Measurements from ENCODE around the gene WSCD2.
A peak's percentile ranks its signal among the peaks of the same experiment; 100 is the strongest.
"Not testable (repeated sequence)": the region's sequence is repeated elsewhere in the genome, so short reads cannot be mapped to it uniquely, and the experiment has no call there.

Gene WSCD2

GRCh38 chr12:108199106-108199505 lies 70.0 kb downstream of the WSCD2 start:
- no peak for DNase-seq

- DNase-seq = no peak
These were observed 72.7 kb downstream of the WSCD2 start for GRCh38 chr12:108201808-108202207.

GRCh38 chr12:108204117-108204987 lies 75.3 kb downstream of the WSCD2 start:
- DNase-seq = no peak

- no peak for DNase-seq
These were observed 76.8 kb downstream of the WSCD2 start for GRCh38 chr12:108205864-108206263.

- no peak for DNase-seq
These were observed 79.0 kb downstream of the WSCD2 start for GRCh38 chr12:108207791-108208730.

- no peak for DNase-seq
These were observed 80.9 kb downstream of the WSCD2 start for GRCh38 chr12:108210001-108210400.

- DNase-seq = no peak
These were observed 82.1 kb downstream of the WSCD2 start for GRCh38 chr12:108211157-108211556.

- no peak for DNase-seq
These were observed 84.9 kb downstream of the WSCD2 start for GRCh38 chr12:108213871-108214445.

GRCh38 chr12:108214486-108214885 lies 85.4 kb downstream of the WSCD2 start:
- peak; percentile 53 for DNase-seq

GRCh38 chr12:108215458-108215857 lies 86.4 kb downstream of the WSCD2 start:
- DNase-seq = no peak

- DNase-seq = no peak
These were observed 89.8 kb downstream of the WSCD2 start for GRCh38 chr12:108218921-108219320.

- not testable (repeated sequence) for DNase-seq
These were observed 96.0 kb downstream of the WSCD2 start for GRCh38 chr12:108225101-108225500.

GRCh38 chr12:108226866-108227265 lies 97.8 kb downstream of the WSCD2 start:
- no peak for DNase-seq

- no peak for DNase-seq
These were observed 99.7 kb downstream of the WSCD2 start for GRCh38 chr12:108228746-108229145.

- DNase-seq = no peak
These were observed 102.2 kb downstream of the WSCD2 start for GRCh38 chr12:108231109-108231905.

GRCh38 chr12:108231909-108232434 lies 102.9 kb downstream of the WSCD2 start:
- no peak for DNase-seq

- no peak for DNase-seq
These were observed 103.5 kb downstream of the WSCD2 start for GRCh38 chr12:108232565-108232964.

- DNase-seq = no peak
These were observed 105.1 kb downstream of the WSCD2 start for GRCh38 chr12:108234158-108234557.

- no peak for DNase-seq
These were observed 106.3 kb downstream of the WSCD2 start for GRCh38 chr12:108235197-108235984.

- DNase-seq = no peak
These were observed 106.8 kb downstream of the WSCD2 start for GRCh38 chr12:108235985-108236263.

GRCh38 chr12:108236366-108236765 lies 107.3 kb downstream of the WSCD2 start:
- no peak for DNase-seq

GRCh38 chr12:108237272-108237671 lies 108.2 kb downstream of the WSCD2 start:
- DNase-seq = no peak
